ENCODE data around the gene DOCK8. TPM values are rescaled to one million over a fixed set of nuclear protein-coding genes. Genes with fewer than 3 reads are reported as not detected.

DOCK8 gene
- total and polyA plus RNA-seq, 10 of the 15 experiments (the other 5 are each of a cell fraction or from before 2014, with no cell fraction given), result 35.4 to 100 (median 44.7) TPM

DNA sequence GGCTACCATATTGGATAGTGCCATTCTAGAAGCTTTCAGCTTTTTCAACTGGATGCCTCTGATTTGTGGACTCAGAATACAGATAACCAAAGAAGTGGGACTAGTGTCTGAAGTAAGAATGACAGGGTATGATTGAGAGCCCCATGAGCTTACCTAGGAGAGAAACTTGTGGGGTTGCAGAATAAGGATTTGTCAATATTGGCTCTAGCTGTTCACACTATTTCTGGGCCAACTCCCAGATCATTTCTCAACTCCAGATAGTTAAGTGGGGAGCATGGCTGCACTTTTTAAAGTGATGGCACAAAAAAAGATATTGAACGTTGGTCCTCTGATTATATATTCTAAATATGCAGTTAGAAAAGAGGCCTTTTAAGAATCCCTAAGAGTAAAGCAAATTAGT is 252.1 kb downstream of the DOCK8 start (continued):
- TF ChIP-seq RELA (IDR thresholded peaks at IDR 0.05; ENCODE audit: borderline replicate concordance, partially characterized antibody) (no peak), SMAD5 (IDR thresholded peaks at IDR 0.05; ENCODE audit: low read depth) (no peak), SIN3A (IDR thresholded peaks at IDR 0.05; ENCODE audit: low read depth, low read length) (no peak), POLR2AphosphoS5 (IDR thresholded peaks at IDR 0.05; ENCODE audit: low read length) (no peak), MYB (IDR thresholded peaks at IDR 0.05; ENCODE audit: borderline replicate concordance, low read depth, low read length) (no peak)

DNA sequence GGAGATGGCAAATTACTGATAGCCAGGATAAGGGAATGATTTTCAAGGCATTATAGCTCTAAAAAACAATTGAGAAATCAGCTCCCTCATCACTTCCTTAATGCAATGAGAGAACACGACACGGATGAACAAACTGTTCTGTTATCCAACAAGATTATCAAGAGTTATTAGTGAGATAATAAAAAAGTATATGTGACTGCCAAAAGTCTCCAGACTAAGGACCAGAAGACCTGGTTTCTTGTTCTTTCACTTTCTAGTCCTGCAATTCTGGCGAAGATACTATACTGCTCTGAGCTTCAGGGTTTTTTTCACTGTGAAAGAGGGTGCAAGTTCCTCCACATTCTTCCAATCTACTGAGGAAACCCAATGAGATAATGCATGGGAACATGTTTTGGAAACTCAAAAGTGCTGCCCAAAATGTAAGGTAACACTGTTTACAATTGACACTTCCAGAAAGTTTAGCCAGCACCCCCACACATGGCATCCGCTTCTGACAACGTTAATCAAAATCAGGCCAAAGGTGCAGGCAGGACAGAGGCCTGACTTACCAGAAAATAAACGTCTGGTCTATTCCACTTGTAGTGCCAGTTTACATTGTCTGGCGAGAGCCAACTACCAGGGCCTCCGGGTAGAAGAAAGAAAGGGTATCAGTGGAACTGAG is 254.2 kb downstream of the DOCK8 start:
- WGBS (ENCODE audit: insufficient coverage, insufficient replicate concordance, low lambda C conversion rate, missing lambda C conversion rate), result under 1% methylated on average over 8 of the region's 8 CpGs
- ATAC-seq, result peak; percentile 47
- H2AFZ ChIP-seq (ENCODE audit: control insufficient read depth, low read depth, low read length), result peak overlapping the region; percentile 86

More for the DNA sequence above, 254.2 kb downstream of the DOCK8 start:
- peaks cover 2 to 8% of the 10 kb centered on the region in 2 experiments for H3K36me3 ChIP-seq (ENCODE audit: control insufficient read depth in 2 of 2, insufficient read depth in 2 of 2, low read length in 1 of 2)
- H3K79me2 ChIP-seq (ENCODE audit: control insufficient read depth, insufficient read depth, low read length), result no peaks in the 10 kb centered on the region; the same call in 1 of the 2 replicates
- FAIRE-seq (peak; percentile 47), DNase-seq (ENCODE audit: low read depth, low spot score) (peak; percentile 5)
- H3K4me1 ChIP-seq (ENCODE audit: control insufficient read depth, insufficient read depth, low read length), result peaks cover 18% of the 10 kb centered on the region
- in situ Hi-C loops (cut with MboI), result no loop called here
- H3K27me3 ChIP-seq (replicated peaks in 1 of 2; ENCODE audit: control insufficient read depth in 2 of 2, insufficient read depth in 2 of 2, low read length in 1 of 2), result no peaks in the 10 kb centered on the region
- no peak for TF ChIP-seq NRF1 (conservative IDR thresholded peaks at IDR 0.05; ENCODE audit: low read depth, low read length)
- 0 out of 2 replicates have a peak, but pooled peaks have one; percentile 9 for TF ChIP-seq POLR2A (IDR thresholded peaks at IDR 0.05; ENCODE audit: low read depth, low read length)
- TF ChIP-seq, protein P1, sequence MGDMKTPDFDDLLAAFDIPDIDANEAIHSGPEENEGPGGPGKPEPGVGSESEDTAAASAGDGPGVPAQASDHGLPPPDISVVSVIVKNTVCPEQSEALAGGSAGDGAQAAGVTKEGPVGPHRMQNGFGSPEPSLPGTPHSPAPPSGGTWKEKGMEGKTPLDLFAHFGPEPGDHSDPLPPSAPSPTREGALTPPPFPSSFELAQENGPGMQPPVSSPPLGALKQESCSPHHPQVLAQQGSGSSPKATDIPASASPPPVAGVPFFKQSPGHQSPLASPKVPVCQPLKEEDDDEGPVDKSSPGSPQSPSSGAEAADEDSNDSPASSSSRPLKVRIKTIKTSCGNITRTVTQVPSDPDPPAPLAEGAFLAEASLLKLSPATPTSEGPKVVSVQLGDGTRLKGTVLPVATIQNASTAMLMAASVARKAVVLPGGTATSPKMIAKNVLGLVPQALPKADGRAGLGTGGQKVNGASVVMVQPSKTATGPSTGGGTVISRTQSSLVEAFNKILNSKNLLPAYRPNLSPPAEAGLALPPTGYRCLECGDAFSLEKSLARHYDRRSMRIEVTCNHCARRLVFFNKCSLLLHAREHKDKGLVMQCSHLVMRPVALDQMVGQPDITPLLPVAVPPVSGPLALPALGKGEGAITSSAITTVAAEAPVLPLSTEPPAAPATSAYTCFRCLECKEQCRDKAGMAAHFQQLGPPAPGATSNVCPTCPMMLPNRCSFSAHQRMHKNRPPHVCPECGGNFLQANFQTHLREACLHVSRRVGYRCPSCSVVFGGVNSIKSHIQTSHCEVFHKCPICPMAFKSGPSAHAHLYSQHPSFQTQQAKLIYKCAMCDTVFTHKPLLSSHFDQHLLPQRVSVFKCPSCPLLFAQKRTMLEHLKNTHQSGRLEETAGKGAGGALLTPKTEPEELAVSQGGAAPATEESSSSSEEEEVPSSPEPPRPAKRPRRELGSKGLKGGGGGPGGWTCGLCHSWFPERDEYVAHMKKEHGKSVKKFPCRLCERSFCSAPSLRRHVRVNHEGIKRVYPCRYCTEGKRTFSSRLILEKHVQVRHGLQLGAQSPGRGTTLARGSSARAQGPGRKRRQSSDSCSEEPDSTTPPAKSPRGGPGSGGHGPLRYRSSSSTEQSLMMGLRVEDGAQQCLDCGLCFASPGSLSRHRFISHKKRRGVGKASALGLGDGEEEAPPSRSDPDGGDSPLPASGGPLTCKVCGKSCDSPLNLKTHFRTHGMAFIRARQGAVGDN (IDR thresholded peaks at IDR 0.05), result 0 out of 2 replicates have a peak, but pooled peaks have one; percentile 38
- TF ChIP-seq, protein P2, sequence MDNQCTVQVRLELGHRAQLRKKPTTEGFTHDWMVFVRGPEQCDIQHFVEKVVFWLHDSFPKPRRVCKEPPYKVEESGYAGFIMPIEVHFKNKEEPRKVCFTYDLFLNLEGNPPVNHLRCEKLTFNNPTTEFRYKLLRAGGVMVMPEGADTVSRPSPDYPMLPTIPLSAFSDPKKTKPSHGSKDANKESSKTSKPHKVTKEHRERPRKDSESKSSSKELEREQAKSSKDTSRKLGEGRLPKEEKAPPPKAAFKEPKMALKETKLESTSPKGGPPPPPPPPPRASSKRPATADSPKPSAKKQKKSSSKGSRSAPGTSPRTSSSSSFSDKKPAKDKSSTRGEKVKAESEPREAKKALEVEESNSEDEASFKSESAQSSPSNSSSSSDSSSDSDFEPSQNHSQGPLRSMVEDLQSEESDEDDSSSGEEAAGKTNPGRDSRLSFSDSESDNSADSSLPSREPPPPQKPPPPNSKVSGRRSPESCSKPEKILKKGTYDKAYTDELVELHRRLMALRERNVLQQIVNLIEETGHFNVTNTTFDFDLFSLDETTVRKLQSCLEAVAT (IDR thresholded peaks at IDR 0.05), result no peak
- H3K27ac ChIP-seq (ENCODE audit: control insufficient read depth, insufficient read depth), result peak overlapping the region; percentile 65
- peak overlapping the region; percentile 31 for H3K4me3 ChIP-seq
- H3K9me3 ChIP-seq (replicated peaks; ENCODE audit: control insufficient read depth, insufficient read depth, low read length), result no peaks in the 10 kb centered on the region
- intact Hi-C loops (cut with micrococcal nuclease; ENCODE audit: unreplicated experiment), result no loop called here
- ChIA-PET CTCF (interaction anchor here (0.7 to 1.0 kb wide), 2 partner anchors 8 to 548 kb away, joined by 3 to 5 read pairs; no protein-coding TSS in a partner anchor), SMC1A (ENCODE audit: uncharacterized antibody, unreplicated experiment) (interaction anchor here (1.0 to 1.4 kb wide), 4 partner anchors 9 to 536 kb away, joined by 3 to 7 read pairs (median 3); no protein-coding TSS in a partner anchor), RAD21 (ENCODE audit: unreplicated experiment) (no interaction called here), POLR2A (no interaction called here)
- H3K4me2 ChIP-seq (ENCODE audit: control insufficient read depth, insufficient read depth), result peak overlapping the region; percentile 99
- no peaks in the 10 kb centered on the region for H4K20me1 ChIP-seq (ENCODE audit: control insufficient read depth, insufficient read depth)
- no TSS peak for BruUV-seq (replicated peaks)
- peak overlapping the region; percentile 84 for H3K9ac ChIP-seq (ENCODE audit: control insufficient read depth, insufficient read depth, low read length)

Measured in GM12878 (cell line).